Midbrain (tissue), 1 donor: ENCODE results near the gene ZFYVE27.
A peak's percentile ranks its signal among the peaks of the same experiment; 100 is the strongest.

ENCODE experiments used
- DNase-seq: peaks from one replicate; lab custom pipeline; 2025; lab: John Stamatoyannopoulos, UW

ZFYVE27 gene

GRCh38 chr10:97771055-97771891, 34.3 kb downstream of the ZFYVE27 start:
- no peak for DNase-seq

- DNase-seq = no peak
Observed at GRCh38 chr10:97771913-97772823, 35.2 kb downstream of the ZFYVE27 start, which contains the start of gene SFRP5. SFRP5 (minus strand) TSS chr10:97771999; CDS start chr10:97771833, 166 bp downstream.

GRCh38 chr10:97773096-97773495, 36.2 kb downstream of the ZFYVE27 start:
- DNase-seq = no peak

GRCh38 chr10:97774811-97775294, 37.9 kb downstream of the ZFYVE27 start:
- DNase-seq = no peak

DNA sequence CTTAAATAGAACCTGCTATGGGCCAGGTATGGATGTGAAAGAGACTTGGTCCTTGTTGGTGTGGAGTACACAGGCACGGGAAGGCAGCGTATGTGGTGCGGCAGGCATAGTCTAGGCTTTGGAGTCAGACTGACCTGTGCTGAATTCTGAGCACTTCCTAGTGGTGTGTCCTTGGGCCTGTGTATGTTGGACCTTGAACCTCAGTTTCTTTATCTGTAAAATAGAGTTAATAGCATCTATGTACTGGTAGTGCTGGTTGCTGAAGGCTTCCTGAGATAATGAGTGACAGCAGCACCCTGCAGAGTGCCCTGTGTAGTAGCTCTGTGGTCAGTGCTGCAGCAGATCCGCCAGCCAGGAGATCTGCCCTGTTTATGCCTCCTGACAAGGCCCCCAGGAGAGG, 40.2 kb downstream of the ZFYVE27 start:
- DNase-seq = no peak

GRCh38 chr10:97778452-97779302, 41.7 kb downstream of the ZFYVE27 start:
- DNase-seq = no peak

GRCh38 chr10:97779492-97779891, 42.6 kb downstream of the ZFYVE27 start:
- DNase-seq = no peak

- no peak for DNase-seq
Observed at GRCh38 chr10:97779975-97780374, 43.0 kb downstream of the ZFYVE27 start.

- peak; percentile 48 for DNase-seq
Observed at GRCh38 chr10:97780841-97781617, 44.1 kb downstream of the ZFYVE27 start.

DNA sequence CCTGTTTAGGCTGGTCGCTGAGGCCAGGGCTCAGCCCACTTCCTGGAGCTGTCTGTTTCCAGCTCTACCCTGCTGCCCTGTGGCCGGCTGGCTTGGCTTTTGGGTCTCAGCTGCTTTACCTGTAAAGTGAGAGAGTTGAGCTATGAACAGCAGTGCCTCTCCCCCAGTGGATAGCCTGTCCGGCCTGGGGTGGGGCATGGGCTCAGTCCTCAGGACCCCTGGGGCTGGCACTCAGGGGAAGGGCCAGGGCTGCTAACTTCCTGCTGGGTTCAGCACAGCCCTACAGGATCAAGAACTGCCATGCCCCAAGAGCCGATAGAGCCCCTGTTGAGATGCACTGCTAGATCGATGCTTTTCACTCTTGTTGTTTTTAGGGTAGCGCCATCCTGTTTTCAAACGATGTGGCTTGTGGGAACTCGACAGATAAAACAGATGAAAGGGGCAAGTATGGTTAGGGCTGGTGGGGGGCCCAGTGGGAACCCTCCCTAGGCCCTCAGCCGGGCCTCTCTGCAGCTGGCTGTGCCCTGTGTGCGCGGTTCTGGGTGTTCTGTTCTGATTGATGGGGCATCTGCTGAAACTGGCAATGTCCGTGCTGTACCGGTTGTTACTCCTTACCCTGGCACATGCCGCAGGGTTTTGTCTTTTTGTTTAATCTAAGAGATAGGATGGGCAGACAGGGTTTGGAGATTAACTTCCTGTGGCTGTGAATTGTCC, 44.8 kb downstream of the ZFYVE27 start:
- no peak for DNase-seq

- no peak for DNase-seq
Observed at GRCh38 chr10:97782455-97783228, 45.7 kb downstream of the ZFYVE27 start.

- no peak for DNase-seq
Observed at GRCh38 chr10:97784200-97784810, 47.4 kb downstream of the ZFYVE27 start.

DNA sequence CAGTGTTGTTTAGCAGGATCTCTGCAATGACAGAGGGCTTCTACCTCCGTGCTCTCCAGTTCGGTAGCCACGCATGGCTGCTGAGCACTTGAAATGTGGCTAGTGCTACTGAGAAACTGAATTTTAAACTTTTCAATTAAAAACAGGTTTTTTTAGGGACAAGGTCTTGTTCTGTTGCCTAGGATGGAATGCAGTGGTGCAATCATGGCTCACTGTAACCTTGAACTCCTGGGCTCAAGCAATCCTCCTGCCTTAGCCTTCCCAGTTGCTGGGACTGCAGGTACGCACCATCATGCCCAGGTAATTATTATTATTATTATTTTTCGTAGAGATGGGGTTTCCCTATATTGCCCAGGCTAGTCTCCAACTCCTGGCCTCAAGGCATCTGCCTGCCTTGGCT, 48.3 kb downstream of the ZFYVE27 start:
- no peak for DNase-seq

DNA sequence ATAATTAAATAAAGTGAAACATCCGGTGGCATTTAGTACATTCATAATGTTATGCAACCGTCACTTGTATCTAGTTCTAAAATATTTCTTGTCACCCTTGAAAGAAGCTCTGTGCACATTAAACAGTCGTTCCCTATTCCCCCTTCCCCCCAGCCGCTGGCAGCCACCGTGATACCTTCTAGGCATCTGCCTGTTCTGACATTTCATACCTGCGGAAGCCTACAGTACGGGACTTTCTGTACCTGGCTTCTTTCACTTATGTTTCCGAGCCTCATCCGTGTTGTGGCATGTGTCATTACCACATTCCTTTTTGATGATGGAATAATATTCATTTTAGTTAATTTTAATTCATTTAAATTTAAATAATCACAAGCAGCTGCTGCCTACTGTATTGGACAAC, 48.8 kb downstream of the ZFYVE27 start:
- DNase-seq = no peak

GRCh38 chr10:97788552-97789442, 51.9 kb downstream of the ZFYVE27 start:
- DNase-seq = no peak

DNA sequence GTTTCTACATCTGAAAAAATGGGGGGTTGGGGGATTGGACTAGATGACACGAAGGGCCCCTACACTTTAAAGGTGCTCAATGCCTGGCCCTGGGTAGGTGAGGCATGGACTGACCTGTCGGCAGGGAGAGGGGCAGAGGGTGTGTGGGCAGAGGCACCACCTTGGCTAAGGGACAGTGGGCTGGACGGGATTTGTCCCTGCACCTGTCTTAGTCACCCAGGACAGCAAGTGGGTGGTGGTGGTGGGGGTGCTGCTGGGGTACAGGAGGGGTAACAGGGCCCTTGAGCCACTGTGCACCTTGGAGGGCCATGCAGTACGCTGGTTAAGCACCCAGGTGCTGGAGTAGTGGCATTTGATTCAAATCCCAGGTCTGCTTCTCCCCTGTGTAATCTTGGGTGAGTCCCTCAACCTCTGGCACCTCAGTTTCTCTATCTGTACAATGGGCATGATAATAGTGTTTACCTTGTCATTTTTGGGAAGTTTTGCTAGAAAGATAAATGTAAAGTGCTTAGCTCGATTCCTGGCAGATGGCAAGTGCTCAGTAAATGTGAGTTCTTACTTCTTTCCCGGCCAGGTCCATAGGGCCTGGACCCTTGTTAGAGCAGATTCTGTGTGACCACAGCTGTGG, 53.0 kb downstream of the ZFYVE27 start:
- no peak for DNase-seq
